T-cell (primary cell): ENCODE results near the gene ADGRE1. TPM values are rescaled to one million over a fixed set of nuclear protein-coding genes. Genes with fewer than 3 reads are reported as not detected.

Source experiments
- ATAC-seq, 4 experiments: fragments of 200-7000 bp in 3 of 4; fragments of 150-1000 bp in 1 of 4; cut with Tn5 transposase; replicated peaks in 1 of 4; 1 replicate in 3 of 4; 2 replicates in 1 of 4; pipeline ENCODE4 v1.10.0; 2021; ENCODE audit warnings: moderate library complexity in 3 of 4, mild to moderate bottlenecking in 2 of 4, moderate number of reproducible peaks in 1 of 4
- CTCF ChIA-PET, 2 donors: fragments of 300-600 bp; sonication (Branson Sonifier 250); formaldehyde crosslinking; loops; one replicate each; lab custom pipeline; 2022; ENCODE audit warnings: antibody characterized with exemption in 2 of 2; lab: Charles Lee
- POLR2A ChIA-PET, 2 donors: fragments of 300-600 bp; sonication (Branson Sonifier 250); formaldehyde crosslinking; loops; one replicate each; lab custom pipeline; 2022; ENCODE audit warnings: antibody characterized with exemption in 2 of 2; lab: Charles Lee
- DNase-seq, 35 experiments: peaks; one replicate each; pipeline versions ENCODE4 v3.0.0 to v3.0.0-alpha.2; 2013 to 2023
- H3K27ac ChIP-seq: one replicate; pipeline ENCODE4 v1.5.1; 2013; ENCODE audit warnings: low read length
- H3K27me3 ChIP-seq, 2 experiments: replicated peaks in 1 of 2; 1 replicate in 1 of 2; 2 replicates in 1 of 2; pipeline versions ENCODE4 v1.6.1 to v1.7.0; 2013; ENCODE audit warnings: low read length in 1 of 2, mixed read lengths in 1 of 2; ENCODE audit not compliant: control insufficient read depth in 2 of 2, insufficient read depth in 2 of 2; ENCODE audit errors: extremely low read depth in 1 of 2
- H3K36me3 ChIP-seq, 2 donors: 1 replicate in 1 of 2; 2 replicates in 1 of 2; pipeline versions ENCODE4 v1.6.1 to v1.7.0; 2013; ENCODE audit warnings: low read length in 1 of 2; ENCODE audit not compliant: control insufficient read depth in 2 of 2, insufficient read depth in 1 of 2; ENCODE audit errors: extremely low read depth in 1 of 2
- H3K4me1 ChIP-seq, 2 experiments: 1 replicate in 1 of 2; 2 replicates in 1 of 2; pipeline versions ENCODE4 v1.6.1 to v1.7.0; 2013; ENCODE audit warnings: low read length in 2 of 2, mixed read lengths in 1 of 2; ENCODE audit not compliant: insufficient read depth in 2 of 2, control insufficient read depth in 1 of 2; ENCODE audit errors: extremely low read depth in 1 of 2
- H3K4me3 ChIP-seq, 2 donors: 1 replicate in 1 of 2; 2 replicates in 1 of 2; pipeline versions ENCODE4 v1.5.1 to v1.7.0; 2013; ENCODE audit warnings: mild to moderate bottlenecking in 2 of 2, low read length in 1 of 2, moderate library complexity in 1 of 2; ENCODE audit not compliant: control insufficient read depth in 1 of 2; ENCODE audit errors: extremely low read depth in 1 of 2
- H3K9me3 ChIP-seq: 2 replicates; pipeline ENCODE4 v1.7.0; 2013
- H3K27ac Mint-ChIP-seq, 2 donors: one replicate each; pipeline ENCODE4 v1.8.0; 2020 to 2021; ENCODE audit warnings: mild to moderate bottlenecking in 2 of 2, mixed read lengths in 2 of 2
- H3K27me3 Mint-ChIP-seq, 2 donors: one replicate each; pipeline ENCODE4 v1.8.0; 2021 to 2022; ENCODE audit warnings: mixed read lengths in 2 of 2
- H3K36me3 Mint-ChIP-seq: one replicate; pipeline ENCODE4 v1.8.0; 2021; ENCODE audit warnings: mixed read lengths
- H3K4me1 Mint-ChIP-seq, 3 donors: one replicate each; pipeline ENCODE4 v1.8.0; 2020 to 2022; ENCODE audit warnings: mixed read lengths in 3 of 3, mild to moderate bottlenecking in 1 of 3
- H3K4me3 Mint-ChIP-seq, 3 donors: one replicate each; pipeline ENCODE4 v1.8.0; 2020 to 2022; ENCODE audit warnings: mild to moderate bottlenecking in 3 of 3, mixed read lengths in 3 of 3, moderate library complexity in 3 of 3
- H3K9me3 Mint-ChIP-seq, 3 donors: one replicate each; pipeline ENCODE4 v1.8.0; 2020 to 2022; ENCODE audit warnings: mixed read lengths in 3 of 3
- WGBS: methylation state at CpG from one replicate; pipeline ENCODE4 v1.1.5; 2013; ENCODE audit warnings: missing lambda C conversion rate; ENCODE audit not compliant: insufficient coverage; 5-methylcytosine and 5-hydroxymethylcytosine counted together
- total RNA-seq, 35 experiments: library from RNA in 6 of 35; stranded (reverse) in 6 of 35; fragments of 120-200 nt in 1 of 35; gene quantifications; one replicate each; pipeline versions ENCODE4 v1.2.1 to v1.2.4 and lab custom pipeline; 2013 to 2026

The ADGRE1 gene
- total RNA-seq, 5 donors from 2014 or later (not counting 1 experiment from before 2014, with no cell fraction given), result 3.4 to 9.7 (median 3.7) TPM

DNA sequence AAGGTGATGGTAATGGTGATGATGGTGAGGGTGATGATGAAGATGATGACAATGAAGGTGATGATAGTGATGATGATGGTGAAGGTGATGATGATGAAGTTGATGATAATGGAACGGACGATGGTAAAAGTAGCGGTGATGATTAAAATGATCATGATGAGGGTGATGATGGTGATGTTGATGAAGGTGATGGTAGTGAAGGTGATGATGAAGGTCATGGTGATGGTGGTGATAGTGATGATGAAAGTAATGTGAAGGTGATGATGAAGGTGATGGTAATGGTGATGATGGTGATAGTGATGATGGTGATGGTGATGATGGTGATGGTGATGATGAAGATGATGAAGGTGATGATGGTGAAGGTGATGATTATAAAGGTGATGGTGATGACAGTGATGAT lies 67.7 kb downstream of the ADGRE1 start:
- H3K27me3 ChIP-seq, result peaks cover 0 to 5% of the 10 kb centered on the region in 2 experiments
- DNase-seq (no peak), ATAC-seq (no peak)
- Mint-ChIP-seq H3K9me3 (no peaks in the 10 kb centered on the region), H3K4me3 (no peak overlapping the region), H3K27me3 (peaks cover 0 to 5% of the 10 kb centered on the region in 2 donors), H3K4me1 (peaks cover 0 to 7% (median 0%) of the 10 kb centered on the region in 3 donors), H3K27ac (no peak overlapping the region), H3K36me3 (peaks cover 14% of the 10 kb centered on the region)
- no peak overlapping the region for H3K27ac ChIP-seq
- ChIA-PET CTCF (no interaction called here), POLR2A (no interaction called here)
- WGBS, result 97% methylated on average over 3 of the region's 3 CpGs
- H3K36me3 ChIP-seq, result no peaks in the 10 kb centered on the region
- no peaks in the 10 kb centered on the region for H3K4me1 ChIP-seq
- no peak overlapping the region for H3K4me3 ChIP-seq
- no peaks in the 10 kb centered on the region for H3K9me3 ChIP-seq

GRCh38 chr19:6956573-6956972 lies 69.2 kb downstream of the ADGRE1 start:
- ChIA-PET CTCF (no interaction called here), POLR2A (no interaction called here)
- no peak overlapping the region for H3K27ac Mint-ChIP-seq
- Histone ChIP-seq H3K36me3 (no peaks in the 10 kb centered on the region), H3K27ac (no peak overlapping the region), H3K9me3 (no peaks in the 10 kb centered on the region), H3K4me3 (no peak overlapping the region), H3K27me3 (peaks cover 0 to 5% of the 10 kb centered on the region in 2 experiments), H3K4me1 (no peaks in the 10 kb centered on the region)
- H3K4me1 Mint-ChIP-seq, result peaks cover 0 to 7% (median 0%) of the 10 kb centered on the region in 3 donors
- ATAC-seq (no peak), DNase-seq (no peak)
- peaks cover 14% of the 10 kb centered on the region for H3K36me3 Mint-ChIP-seq
- no peaks in the 10 kb centered on the region for H3K9me3 Mint-ChIP-seq
- WGBS, result no CpG with 5 or more reads among the region's 1 CpG
- no peak overlapping the region for H3K4me3 Mint-ChIP-seq
- peaks cover 0 to 5% of the 10 kb centered on the region in 2 donors for H3K27me3 Mint-ChIP-seq

DNA sequence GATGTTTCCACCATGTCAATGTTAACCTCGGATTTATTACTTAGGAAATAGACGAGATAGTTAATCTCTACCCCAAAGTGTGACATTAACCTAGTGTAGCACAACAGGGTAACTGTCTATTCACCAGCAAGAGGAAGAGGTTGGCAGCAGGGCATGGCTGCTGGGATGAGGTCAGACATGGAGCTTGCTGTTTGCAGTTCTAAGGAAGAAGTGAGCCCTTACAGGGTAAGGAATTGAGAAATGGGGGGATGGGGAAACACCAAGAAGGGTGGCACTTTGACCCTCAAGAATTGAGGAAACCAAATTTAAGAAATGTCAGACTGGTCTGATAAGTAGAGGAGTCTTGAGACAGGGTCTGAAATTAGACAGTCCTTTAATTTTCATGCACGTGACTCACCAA lies 71.4 kb downstream of the ADGRE1 start:
- H3K4me1 ChIP-seq, result no peaks in the 10 kb centered on the region
- no peak overlapping the region for H3K27ac ChIP-seq
- H3K36me3 ChIP-seq, result no peaks in the 10 kb centered on the region
- ATAC-seq (no peak), DNase-seq (no peak)
- no peaks in the 10 kb centered on the region for H3K9me3 ChIP-seq
- CTCF ChIA-PET, result no interaction called here
- H3K36me3 Mint-ChIP-seq, result peaks cover 14% of the 10 kb centered on the region
- H3K27ac Mint-ChIP-seq, result no peak overlapping the region
- no peaks in the 10 kb centered on the region for H3K9me3 Mint-ChIP-seq
- no peaks in the 10 kb centered on the region for H3K27me3 ChIP-seq
- POLR2A ChIA-PET, result no interaction called here
- no CpG with 5 or more reads among the region's 3 CpGs for WGBS
- H3K4me3 Mint-ChIP-seq, result no peak overlapping the region
- no peak overlapping the region for H3K4me3 ChIP-seq
- H3K27me3 Mint-ChIP-seq, result peaks cover 0 to 3% of the 10 kb centered on the region in 2 donors
- peaks cover 4 to 5% (median 4%) of the 10 kb centered on the region in 3 donors for H3K4me1 Mint-ChIP-seq

GRCh38 chr19:6963244-6963852 lies 76.0 kb downstream of the ADGRE1 start:
- POLR2A ChIA-PET, result no interaction called here
- H3K36me3 Mint-ChIP-seq, result peaks cover 3% of the 10 kb centered on the region

GRCh38 chr19:6963937-6964336 lies 76.6 kb downstream of the ADGRE1 start:
- Histone ChIP-seq H3K27ac (no peak overlapping the region), H3K4me1 (no peaks in the 10 kb centered on the region), H3K36me3 (no peaks in the 10 kb centered on the region), H3K9me3 (no peaks in the 10 kb centered on the region), H3K4me3 (no peak overlapping the region), H3K27me3 (peaks cover 0 to 3% of the 10 kb centered on the region in 2 experiments)
- POLR2A ChIA-PET, result no interaction called here
- WGBS, result no CpG with 5 or more reads among the region's 4 CpGs
- Mint-ChIP-seq H3K4me1 (peaks cover 6 to 10% (median 7%) of the 10 kb centered on the region in 3 donors), H3K9me3 (no peaks in the 10 kb centered on the region), H3K27me3 (no peaks in the 10 kb centered on the region), H3K36me3 (peaks cover 3% of the 10 kb centered on the region), H3K4me3 (no peak overlapping the region), H3K27ac (no peak overlapping the region)
- DNase-seq (peak in 27 of 35 experiments; percentile 4 to 69 (median 29)), ATAC-seq (no peak)
- CTCF ChIA-PET, result interaction anchor here (0.5 to 0.7 kb wide), 7 partner anchors 9 to 434 kb away, joined by 3 to 6 read pairs (median 4); no protein-coding TSS in a partner anchor

More at GRCh38 chr19:6963244-6963852, 76.0 kb downstream of the ADGRE1 start:
- Mint-ChIP-seq H3K9me3 (no peaks in the 10 kb centered on the region), H3K27ac (peak overlapping the region in 1 of 2 donors; percentile 73), H3K4me3 (no peak overlapping the region), H3K27me3 (no peaks in the 10 kb centered on the region), H3K4me1 (peaks cover 6 to 10% (median 7%) of the 10 kb centered on the region in 3 donors)
- H3K4me1 ChIP-seq, result no peaks in the 10 kb centered on the region
- WGBS, result 87% methylated on average over 3 of the region's 6 CpGs
- CTCF ChIA-PET, result interaction anchor here in 1 of 2 donors (0.5 to 0.6 kb wide), 2 partner anchors 36 to 100 kb away, joined by 4 read pairs; no protein-coding TSS in a partner anchor
- DNase-seq (no peak), ATAC-seq (no peak)
- peaks cover 0 to 3% of the 10 kb centered on the region in 2 experiments for H3K27me3 ChIP-seq
- H3K36me3 ChIP-seq, result no peaks in the 10 kb centered on the region
- H3K4me3 ChIP-seq, result no peak overlapping the region
- H3K9me3 ChIP-seq, result no peaks in the 10 kb centered on the region
- no peak overlapping the region for H3K27ac ChIP-seq

DNA sequence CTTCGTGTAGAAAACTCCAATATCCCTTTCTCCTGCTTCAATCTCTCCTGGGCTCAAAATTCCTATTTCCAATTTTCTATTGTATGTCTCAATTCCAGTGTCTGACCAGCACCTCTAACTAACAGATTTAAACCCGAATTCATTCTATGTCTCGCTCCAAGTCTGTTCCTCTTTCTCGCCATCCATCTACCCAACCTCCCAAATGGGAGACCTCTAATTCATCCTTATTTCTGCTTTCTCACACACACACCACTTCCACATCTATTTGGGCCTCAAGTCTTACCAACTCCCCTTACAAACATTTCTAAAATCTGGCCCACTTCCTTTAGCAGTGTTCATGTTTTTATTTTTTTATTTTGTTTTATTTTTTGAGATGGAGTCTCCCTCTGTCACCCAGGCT lies 80.6 kb downstream of the ADGRE1 start:
- Mint-ChIP-seq H3K27me3 (peaks cover 0 to 1% of the 10 kb centered on the region in 2 donors), H3K4me3 (no peak overlapping the region), H3K27ac (no peak overlapping the region), H3K9me3 (no peaks in the 10 kb centered on the region), H3K4me1 (peaks cover 6 to 15% (median 11%) of the 10 kb centered on the region in 3 donors), H3K36me3 (peaks cover 9% of the 10 kb centered on the region)
- ChIA-PET CTCF (no interaction called here), POLR2A (no interaction called here)
- H3K36me3 ChIP-seq, result peaks cover 0 to 3% of the 10 kb centered on the region in 2 donors
- WGBS, result 59% methylated on average over 4 of the region's 4 CpGs
- H3K9me3 ChIP-seq, result no peaks in the 10 kb centered on the region
- ATAC-seq (no peak), DNase-seq (no peak)
- H3K27ac ChIP-seq, result no peak overlapping the region
- no peak overlapping the region for H3K4me3 ChIP-seq
- no peaks in the 10 kb centered on the region for H3K4me1 ChIP-seq
- H3K27me3 ChIP-seq, result peaks cover 0 to 3% of the 10 kb centered on the region in 2 experiments
